ENCODE data around the gene TMEM129. TPM values are rescaled to one million over a fixed set of nuclear protein-coding genes. Genes with fewer than 3 reads are reported as not detected.

The TMEM129 gene
- 40.4 and 49.0 TPM in 2 replicates for total RNA-seq

GRCh38 chr4:1721003-1721665, at the start of gene TMEM129, which contains the start of gene TACC3:
TSS of gene TMEM129 (minus strand) at chr4:1721323. CDS start at chr4:1720837, 486 bp downstream.
TSS of gene TACC3 (plus strand) at chr4:1721521. CDS start at chr4:1723422, 1,901 bp downstream.

GRCh38 chr4:1712216-1713002, 8.7 kb downstream of the TMEM129 start, which contains the start of gene SLBP:
TSS of gene SLBP (minus strand) at chr4:1712319. CDS start at chr4:1712188, 131 bp downstream.

GRCh38 chr4:1683736-1684505, 37.2 kb downstream of the TMEM129 start, which contains the start of gene FAM53A:
TSS of gene FAM53A (minus strand) at chr4:1684313. CDS start at chr4:1668741, 15,572 bp downstream.

Other genes with a start within 250 kb of the TMEM129 start
- 2.9 and 6.1 TPM in 2 replicates for gene FAM53A, start 37.0 kb downstream of the TMEM129 start, total RNA-seq
- 45.0 and 51.3 TPM in 2 replicates for gene SLBP, start 9.0 kb downstream of the TMEM129 start, total RNA-seq
- gene TACC3, start 198 bp upstream of the TMEM129 start, total RNA-seq, result 3.5 and 4.4 TPM in 2 replicates
- 0.19 and 0.24 TPM in 2 replicates for gene FGFR3, start 72.0 kb upstream of the TMEM129 start, total RNA-seq
- gene LETM1, start 134.8 kb upstream of the TMEM129 start, total RNA-seq, result 31.3 and 37.0 TPM in 2 replicates
- gene NSD2, start 150.1 kb upstream of the TMEM129 start, total RNA-seq, result 6.2 and 11.2 TPM in 2 replicates

Measured in cardiac ventricle fibroblast (primary cell).